ENCODE measurements around the gene MINDY4. TPM values are rescaled to one million over a fixed set of nuclear protein-coding genes. Genes with fewer than 3 reads are reported as not detected.
"Not testable (repeated sequence)": the region's sequence is repeated elsewhere in the genome, so short reads cannot be mapped to it uniquely, and the experiment has no call there.

Gene MINDY4
- total RNA-seq, 3 donors from 2014 or later, result 4.0 to 9.1 (median 4.7) TPM

- no peak overlapping the region for H3K4me3 ChIP-seq
- H3K9me3 ChIP-seq, result peaks cover 13% of the 10 kb centered on the region
- H3K4me1 ChIP-seq (ENCODE audit: low read depth), result no peaks in the 10 kb centered on the region
- no peak for DNase-seq
- H3K36me3 ChIP-seq (ENCODE audit: low read depth), result no peaks in the 10 kb centered on the region
- intact Hi-C loops (cut with DNase I, micrococcal nuclease), result no loop called here
- no peak for ATAC-seq
- no peak for TF ChIP-seq CTCF (IDR thresholded peaks at IDR 0.05)
These were observed 60.7 kb downstream of the MINDY4 start for GRCh38 chr7:30831936-30832335.

GRCh38 chr7:30834017-30834674, 62.9 kb downstream of the MINDY4 start:
- DNase-seq; H3K36me3 ChIP-seq (ENCODE audit: low read depth): not testable (repeated sequence)

GRCh38 chr7:30835396-30835915, 64.2 kb downstream of the MINDY4 start:
- peaks cover 13% of the 10 kb centered on the region for H3K9me3 ChIP-seq
- TF ChIP-seq CTCF (IDR thresholded peaks at IDR 0.05), result no peak
- H3K36me3 ChIP-seq (ENCODE audit: low read depth), result no peaks in the 10 kb centered on the region
- intact Hi-C loops (cut with DNase I, micrococcal nuclease), result no loop called here
- no peak overlapping the region for H3K4me3 ChIP-seq
- no peaks in the 10 kb centered on the region for H3K4me1 ChIP-seq (ENCODE audit: low read depth)
- ATAC-seq (no peak), DNase-seq (no peak)

More at GRCh38 chr7:30834017-30834674, 62.9 kb downstream of the MINDY4 start:
- ATAC-seq; H3K4me3 ChIP-seq; intact Hi-C loops (cut with DNase I, micrococcal nuclease); H3K4me1 ChIP-seq (ENCODE audit: low read depth): not testable (repeated sequence)
- H3K9me3 ChIP-seq, result peaks cover 13% of the 10 kb centered on the region

- no peak for TF ChIP-seq CTCF (IDR thresholded peaks at IDR 0.05)
- peaks cover 13% of the 10 kb centered on the region for H3K9me3 ChIP-seq
- H3K4me3 ChIP-seq, result no peak overlapping the region
- H3K4me1 ChIP-seq (ENCODE audit: low read depth), result no peaks in the 10 kb centered on the region
- DNase-seq (no peak), ATAC-seq (no peak)
- intact Hi-C loops (cut with DNase I, micrococcal nuclease), result no loop called here
- H3K36me3 ChIP-seq (ENCODE audit: low read depth), result no peaks in the 10 kb centered on the region
These were observed 65.8 kb downstream of the MINDY4 start for GRCh38 chr7:30836991-30837390.

- no peak overlapping the region for H3K4me3 ChIP-seq
- H3K9me3 ChIP-seq, result peaks cover 13% of the 10 kb centered on the region
- no peak for ATAC-seq
- no peaks in the 10 kb centered on the region for H3K36me3 ChIP-seq (ENCODE audit: low read depth)
- no peaks in the 10 kb centered on the region for H3K4me1 ChIP-seq (ENCODE audit: low read depth)
- no peak for DNase-seq
- no peak for TF ChIP-seq CTCF (IDR thresholded peaks at IDR 0.05)
- intact Hi-C loops (cut with DNase I, micrococcal nuclease), result no loop called here
These were observed 66.4 kb downstream of the MINDY4 start for GRCh38 chr7:30837581-30837980.

- no peaks in the 10 kb centered on the region for H3K36me3 ChIP-seq (ENCODE audit: low read depth)
- no peak for TF ChIP-seq CTCF (IDR thresholded peaks at IDR 0.05)
- ATAC-seq (no peak), DNase-seq (no peak)
- no peaks in the 10 kb centered on the region for H3K4me1 ChIP-seq (ENCODE audit: low read depth)
- no peak overlapping the region for H3K4me3 ChIP-seq
- H3K9me3 ChIP-seq, result peaks cover 13% of the 10 kb centered on the region
- intact Hi-C loops (cut with DNase I, micrococcal nuclease), result no loop called here
These were observed 66.8 kb downstream of the MINDY4 start for GRCh38 chr7:30838008-30838407.
